Measurements from ENCODE around the gene MGMT.

GRCh38 chr10:129467359-129468064 is 471 bp downstream of the MGMT start:
- TF ChIP-seq CTCF (IDR thresholded peaks at IDR 0.05) (no peak), POLR2A (IDR thresholded peaks at IDR 0.05) (no peak)
